HG02884 (cell line): Measurements from ENCODE around the gene C9orf50.

Experiments
- ATAC-seq: cut with Tn5 transposase; IDR thresholded peaks from one replicate; pipeline ENCODE4 v1.9.1; 2021; ENCODE audit warnings: mild to moderate bottlenecking, moderate library complexity; ENCODE audit not compliant: unreplicated experiment

The C9orf50 gene

DNA sequence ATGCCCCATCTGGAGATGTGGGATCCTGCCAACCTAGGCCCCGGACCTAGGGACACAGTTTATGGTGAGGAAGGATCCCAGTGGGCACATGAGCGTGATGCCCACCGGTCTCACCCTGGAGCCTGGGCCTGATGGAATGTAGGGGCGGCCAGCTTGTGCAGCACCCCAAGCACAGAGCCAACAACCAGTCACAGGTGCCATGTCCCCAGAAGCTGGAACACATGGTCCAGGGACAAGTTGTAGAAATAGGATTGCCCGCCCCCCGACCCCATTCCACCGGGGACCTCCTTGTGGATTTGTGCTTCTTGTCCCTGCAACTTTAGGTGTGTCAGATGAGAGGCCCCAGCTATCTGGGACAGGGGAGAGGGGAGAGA is 48.9 kb downstream of the C9orf50 start:
- ATAC-seq: no peak

DNA sequence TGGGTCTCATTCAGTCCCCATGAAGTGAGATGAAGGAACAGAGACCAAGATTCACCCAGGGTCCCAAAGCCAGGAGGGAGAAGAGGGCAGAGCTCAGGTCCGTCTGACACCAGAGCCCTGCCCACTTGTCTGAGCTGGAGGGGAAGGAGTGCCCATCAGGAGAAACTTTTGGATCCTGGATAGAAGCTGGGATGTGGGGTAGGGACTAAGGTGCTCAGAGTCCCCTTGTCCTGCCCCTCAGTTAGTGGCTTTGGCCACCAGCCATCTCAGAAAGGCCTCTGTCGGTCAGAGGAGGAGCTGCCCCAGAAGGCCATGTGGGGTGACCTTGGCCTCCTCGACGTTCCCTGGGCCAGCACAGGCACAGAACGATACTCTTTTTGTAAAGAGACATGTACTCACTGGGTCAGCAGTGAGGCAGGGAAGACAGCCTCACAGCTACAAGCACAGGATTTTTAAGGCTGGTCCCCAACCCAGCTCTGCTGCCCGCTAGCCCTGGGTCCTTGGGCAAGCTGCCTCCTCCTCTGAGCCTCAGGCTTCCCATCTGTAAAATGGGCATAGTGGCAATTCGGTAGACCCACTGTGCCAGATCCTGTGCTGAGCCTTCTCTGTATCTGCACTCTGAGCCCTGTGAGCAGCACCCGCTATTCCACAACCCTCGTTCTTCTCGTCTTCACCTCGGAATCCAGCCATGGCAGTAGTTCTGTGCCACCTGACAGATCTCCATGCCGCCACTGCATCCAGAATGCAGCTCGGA is 49.4 kb downstream of the C9orf50 start:
- no peak for ATAC-seq

DNA sequence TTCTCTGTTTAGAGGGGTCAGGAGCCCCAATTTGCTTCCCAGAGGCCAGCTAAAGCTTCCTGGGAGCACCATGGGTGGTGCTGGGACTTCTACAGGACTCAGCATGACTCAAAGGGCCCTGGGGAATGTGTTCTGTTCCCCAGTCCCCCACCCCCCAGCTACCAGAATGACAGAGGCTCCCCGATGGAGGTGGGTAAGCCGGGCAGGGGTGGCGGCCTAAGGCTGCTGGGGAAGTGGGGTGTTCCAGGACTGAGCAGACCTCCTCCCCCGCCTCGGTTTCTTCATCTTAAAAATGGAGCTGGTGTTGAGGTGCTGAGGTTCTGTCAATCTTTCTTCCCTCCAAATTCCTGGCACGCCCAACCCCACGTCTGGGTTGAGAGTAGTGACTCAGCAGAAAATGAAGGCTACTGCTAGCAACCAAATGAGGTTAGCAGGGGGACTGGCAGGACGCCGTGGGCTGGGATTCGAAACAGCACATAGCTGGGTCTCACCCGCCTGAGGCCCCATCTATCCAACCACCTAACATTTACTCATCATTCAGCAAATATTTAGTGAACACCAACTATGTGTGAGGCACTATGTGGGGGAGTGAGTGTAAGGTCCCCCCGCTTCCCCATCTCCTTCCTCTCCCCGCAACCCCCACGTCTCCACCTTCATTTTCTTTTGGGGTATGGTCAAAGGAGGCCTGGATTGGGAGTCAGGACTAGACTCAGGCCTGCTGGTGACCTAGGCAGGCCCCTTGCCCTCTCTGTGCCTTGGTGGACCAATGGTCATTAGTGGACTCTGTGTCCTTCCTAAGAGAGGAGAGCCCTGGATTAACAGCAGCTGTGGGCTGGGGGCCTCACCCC is 50.2 kb downstream of the C9orf50 start:
- no peak for ATAC-seq

GRCh38 chr9:129569502-129570449 is 51.1 kb downstream of the C9orf50 start:
- no peak for ATAC-seq

GRCh38 chr9:129568560-129569501 is 52.1 kb downstream of the C9orf50 start:
- ATAC-seq: no peak

- no peak for ATAC-seq
Measured at GRCh38 chr9:129567842-129568559, 52.9 kb downstream of the C9orf50 start.

- no peak for ATAC-seq
Measured at GRCh38 chr9:129567329-129567728, 53.6 kb downstream of the C9orf50 start.

DNA sequence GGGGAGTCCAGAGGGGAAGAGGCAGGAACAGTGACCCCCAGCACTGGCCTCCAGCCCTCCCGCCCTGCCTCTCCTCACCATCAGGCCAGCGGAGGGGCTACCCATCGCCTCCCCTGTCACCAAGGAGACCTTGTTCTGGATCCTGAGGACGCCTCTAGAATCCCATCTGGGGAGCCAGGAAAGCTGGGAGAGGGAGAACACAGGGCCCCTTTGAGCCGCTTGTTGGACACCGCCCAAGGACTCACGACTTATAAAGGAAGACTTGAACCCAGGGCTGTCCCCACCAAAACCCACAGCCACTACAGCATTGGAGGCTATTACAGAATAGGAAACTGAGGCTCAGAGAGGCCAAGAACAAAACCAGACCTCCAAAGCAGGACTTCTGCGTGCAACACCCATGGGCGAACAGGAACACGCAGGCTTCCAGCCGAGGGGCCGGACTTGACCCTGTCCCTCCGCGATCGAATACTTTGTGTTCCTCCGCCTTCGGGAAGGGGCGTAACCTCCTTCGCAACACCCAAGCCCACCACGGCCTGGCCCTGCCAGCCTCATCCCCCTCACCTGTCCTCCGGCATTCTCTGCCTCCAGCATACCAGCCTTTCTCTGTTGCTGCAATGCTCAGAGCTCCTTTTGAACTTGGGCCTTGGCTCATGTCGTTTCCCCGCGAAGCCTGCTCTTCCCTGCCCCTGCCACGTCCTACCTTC is 54.2 kb downstream of the C9orf50 start:
- no peak for ATAC-seq

GRCh38 chr9:129562917-129563316 is 58.0 kb downstream of the C9orf50 start:
- no peak for ATAC-seq

GRCh38 chr9:129562514-129562913 is 58.4 kb downstream of the C9orf50 start:
- no peak for ATAC-seq
